ENCODE data around the gene MRC2. TPM values are rescaled to one million over a fixed set of nuclear protein-coding genes. Genes with fewer than 3 reads are reported as not detected.

The MRC2 gene
- total RNA-seq, 2 experiments from 2014 or later = 4.0 TPM

- ChIA-PET POLR2A (no interaction called here), CTCF (no interaction called here)
- Mint-ChIP-seq H3K27me3 (no peaks in the 10 kb centered on the region), H3K4me1 (peaks cover 3% of the 10 kb centered on the region), H3K27ac (no peak overlapping the region), H3K9me3 (no peaks in the 10 kb centered on the region), H3K36me3 (ENCODE audit: low read depth) (no peaks in the 10 kb centered on the region), H3K4me3 (no peak overlapping the region)
- no peak for DNase-seq
These were observed 46.9 kb downstream of the MRC2 start for GRCh38 chr17:62674363-62674739.

- H3K36me3 Mint-ChIP-seq (ENCODE audit: low read depth) = no peaks in the 10 kb centered on the region
- H3K27me3 Mint-ChIP-seq = no peaks in the 10 kb centered on the region
- DNase-seq = no peak
- peaks cover 3% of the 10 kb centered on the region for H3K4me1 Mint-ChIP-seq
- ChIA-PET POLR2A (no interaction called here), CTCF (no interaction called here)
- H3K9me3 Mint-ChIP-seq = no peaks in the 10 kb centered on the region
- H3K4me3 Mint-ChIP-seq = no peak overlapping the region
- no peak overlapping the region for H3K27ac Mint-ChIP-seq
These were observed 47.4 kb downstream of the MRC2 start for GRCh38 chr17:62674841-62675240.

- DNase-seq = no peak
- POLR2A ChIA-PET = no interaction called here
- H3K27me3 Mint-ChIP-seq = no peaks in the 10 kb centered on the region
- no peaks in the 10 kb centered on the region for H3K9me3 Mint-ChIP-seq
- H3K27ac Mint-ChIP-seq = no peak overlapping the region
- H3K4me3 Mint-ChIP-seq = no peak overlapping the region
- CTCF ChIA-PET = no interaction called here
- peaks cover 3% of the 10 kb centered on the region for H3K4me1 Mint-ChIP-seq
- H3K36me3 Mint-ChIP-seq (ENCODE audit: low read depth) = no peaks in the 10 kb centered on the region
These were observed 47.8 kb downstream of the MRC2 start for GRCh38 chr17:62675260-62675659.

GRCh38 chr17:62675701-62676100 is 48.2 kb downstream of the MRC2 start:
- H3K36me3 Mint-ChIP-seq (ENCODE audit: low read depth) = no peaks in the 10 kb centered on the region
- ChIA-PET CTCF (no interaction called here), POLR2A (no interaction called here)
- no peak for DNase-seq
- no peak overlapping the region for H3K27ac Mint-ChIP-seq
- H3K27me3 Mint-ChIP-seq = no peaks in the 10 kb centered on the region
- no peak overlapping the region for H3K4me3 Mint-ChIP-seq
- no peaks in the 10 kb centered on the region for H3K9me3 Mint-ChIP-seq
- peaks cover 3% of the 10 kb centered on the region for H3K4me1 Mint-ChIP-seq

- DNase-seq = no peak
- Mint-ChIP-seq H3K4me3 (no peak overlapping the region), H3K36me3 (ENCODE audit: low read depth) (no peaks in the 10 kb centered on the region), H3K9me3 (no peaks in the 10 kb centered on the region), H3K27ac (no peak overlapping the region), H3K4me1 (peaks cover 3% of the 10 kb centered on the region), H3K27me3 (no peaks in the 10 kb centered on the region)
- POLR2A ChIA-PET = no interaction called here
- CTCF ChIA-PET = no interaction called here
These were observed 48.9 kb downstream of the MRC2 start for GRCh38 chr17:62676231-62676943.

- CTCF ChIA-PET = no interaction called here
These were observed 49.6 kb downstream of the MRC2 start for GRCh38 chr17:62676952-62677596.

GRCh38 chr17:62678214-62678919 is 50.9 kb downstream of the MRC2 start:
- Mint-ChIP-seq H3K36me3 (ENCODE audit: low read depth) (no peaks in the 10 kb centered on the region), H3K27ac (no peak overlapping the region), H3K27me3 (no peaks in the 10 kb centered on the region), H3K4me3 (no peak overlapping the region), H3K4me1 (no peaks in the 10 kb centered on the region), H3K9me3 (no peaks in the 10 kb centered on the region)
- ChIA-PET POLR2A (no interaction called here), CTCF (interaction anchor here (1.2 kb wide), 1 partner anchor 30 kb away, joined by 3 read pairs; no protein-coding TSS in a partner anchor)
- DNase-seq = no peak

More at GRCh38 chr17:62676952-62677596, 49.6 kb downstream of the MRC2 start:
- Mint-ChIP-seq H3K4me1 (peaks cover 2% of the 10 kb centered on the region), H3K4me3 (no peak overlapping the region), H3K27ac (no peak overlapping the region), H3K27me3 (no peaks in the 10 kb centered on the region), H3K9me3 (no peaks in the 10 kb centered on the region), H3K36me3 (ENCODE audit: low read depth) (no peaks in the 10 kb centered on the region)
- no peak for DNase-seq
- POLR2A ChIA-PET = no interaction called here

- no peaks in the 10 kb centered on the region for H3K27me3 Mint-ChIP-seq
- no peaks in the 10 kb centered on the region for H3K36me3 Mint-ChIP-seq (ENCODE audit: low read depth)
- H3K9me3 Mint-ChIP-seq = no peaks in the 10 kb centered on the region
- no peak overlapping the region for H3K27ac Mint-ChIP-seq
- no peak for DNase-seq
- H3K4me3 Mint-ChIP-seq = no peak overlapping the region
- ChIA-PET POLR2A (no interaction called here), CTCF (no interaction called here)
- H3K4me1 Mint-ChIP-seq = no peaks in the 10 kb centered on the region
These were observed 52.5 kb downstream of the MRC2 start for GRCh38 chr17:62679866-62680377.

GRCh38 chr17:62680541-62681052 is 53.1 kb downstream of the MRC2 start:
- Mint-ChIP-seq H3K9me3 (no peaks in the 10 kb centered on the region), H3K27ac (no peak overlapping the region), H3K4me1 (no peaks in the 10 kb centered on the region), H3K27me3 (no peaks in the 10 kb centered on the region), H3K4me3 (no peak overlapping the region), H3K36me3 (ENCODE audit: low read depth) (no peaks in the 10 kb centered on the region)
- no peak for DNase-seq
- POLR2A ChIA-PET = no interaction called here
- CTCF ChIA-PET = no interaction called here

GRCh38 chr17:62681061-62681938 is 53.8 kb downstream of the MRC2 start:
- ChIA-PET CTCF (interaction anchor here (1.1 kb wide), 1 partner anchor 12 kb away, joined by 4 read pairs; no protein-coding TSS in a partner anchor), POLR2A (no interaction called here)
- Mint-ChIP-seq H3K9me3 (no peaks in the 10 kb centered on the region), H3K4me1 (no peaks in the 10 kb centered on the region), H3K4me3 (no peak overlapping the region), H3K27me3 (no peaks in the 10 kb centered on the region), H3K27ac (no peak overlapping the region), H3K36me3 (ENCODE audit: low read depth) (no peaks in the 10 kb centered on the region)
- no peak for DNase-seq

- Mint-ChIP-seq H3K27ac (no peak overlapping the region), H3K27me3 (no peaks in the 10 kb centered on the region), H3K9me3 (no peaks in the 10 kb centered on the region), H3K36me3 (ENCODE audit: low read depth) (no peaks in the 10 kb centered on the region), H3K4me3 (no peak overlapping the region), H3K4me1 (no peaks in the 10 kb centered on the region)
- ChIA-PET CTCF (interaction anchor here (1.1 kb wide), 1 partner anchor 11 kb away, joined by 4 read pairs; no protein-coding TSS in a partner anchor), POLR2A (no interaction called here)
- no peak for DNase-seq
These were observed 54.5 kb downstream of the MRC2 start for GRCh38 chr17:62681939-62682381.

GRCh38 chr17:62684179-62684578 is 56.7 kb downstream of the MRC2 start:
- no peaks in the 10 kb centered on the region for H3K4me1 Mint-ChIP-seq
- H3K9me3 Mint-ChIP-seq = no peaks in the 10 kb centered on the region
- ChIA-PET CTCF (no interaction called here), POLR2A (no interaction called here)
- H3K4me3 Mint-ChIP-seq = no peak overlapping the region
- H3K27ac Mint-ChIP-seq = no peak overlapping the region
- no peaks in the 10 kb centered on the region for H3K27me3 Mint-ChIP-seq
- no peaks in the 10 kb centered on the region for H3K36me3 Mint-ChIP-seq (ENCODE audit: low read depth)
- DNase-seq = no peak
